Transverse colon (tissue), 4 donors: ENCODE results near the gene SUN1. TPM values are rescaled to one million over a fixed set of nuclear protein-coding genes. Genes with fewer than 3 reads are reported as not detected.

ENCODE experiments used
- DNase-seq: peaks from one replicate; pipeline ENCODE4 v3.0.0-alpha.2; 2019
- H3K27ac ChIP-seq, 4 donors: fragments of 200-600 bp; sonication (generic); 2 replicates each; pipeline ENCODE4 v1.5.1; 2016 to 2018; ENCODE audit warnings: inconsistent platforms in 4 of 4
- H3K27me3 ChIP-seq: fragments of 200-600 bp; sonication (generic); 2 replicates; pipeline ENCODE4 v1.5.1; 2017; ENCODE audit warnings: inconsistent platforms
- H3K36me3 ChIP-seq, 4 donors: fragments of 200-600 bp; sonication (generic); 2 replicates each; pipeline ENCODE4 v1.5.1; 2017 to 2019; ENCODE audit warnings: inconsistent platforms in 4 of 4
- H3K4me1 ChIP-seq, 4 donors: fragments of 200-600 bp; sonication (generic); 2 replicates each; pipeline ENCODE4 v1.5.1; 2017 to 2020; ENCODE audit warnings: inconsistent platforms in 4 of 4
- H3K4me3 ChIP-seq, 4 donors: fragments of 200-600 bp; sonication (generic); 1 replicate in 1 of 4; 2 replicates in 3 of 4; pipeline versions ENCODE4 v1.5.1 to v1.6.1; 2017 to 2019; ENCODE audit warnings: inconsistent platforms in 4 of 4
- H3K9me3 ChIP-seq, 2 donors: fragments of 200-600 bp; sonication (generic); 2 replicates each; pipeline ENCODE4 v1.5.1; 2017 to 2019; ENCODE audit warnings: inconsistent platforms in 2 of 2
- CTCF ChIP-seq, 5 experiments: fragments of 200-600 bp in 3 of 5; fragments of 450-650 bp in 2 of 5; sonication (generic) in 3 of 5; IDR thresholded peaks; 1 replicate in 2 of 5; 2 replicates in 3 of 5; pipeline ENCODE4 v1.5.1; 2016 to 2017; ENCODE audit warnings: antibody characterized with exemption in 5 of 5, inconsistent platforms in 3 of 5, mild to moderate bottlenecking in 2 of 5, moderate library complexity in 1 of 5
- EP300 ChIP-seq: sonication (generic); formaldehyde crosslinking; IDR thresholded peaks from one replicate; pipeline ENCODE4 v1.6.1; 2017; ENCODE audit warnings: antibody characterized with exemption, low read depth
- POLR2A ChIP-seq: fragments of 450-650 bp; IDR thresholded peaks from one replicate; pipeline ENCODE4 v1.6.1; 2016; ENCODE audit warnings: antibody characterized with exemption, mild to moderate bottlenecking, moderate library complexity
- POLR2AphosphoS5 ChIP-seq, 3 donors: sonication (generic); formaldehyde crosslinking; IDR thresholded peaks; one replicate each; pipeline ENCODE4 v1.6.1; 2016; ENCODE audit warnings: antibody characterized with exemption in 3 of 3
- WGBS, 2 donors: methylation state at CpG; one replicate each; pipeline ENCODE4 v1.1.5; 2018; ENCODE audit warnings: low coverage in 1 of 2; 5-methylcytosine and 5-hydroxymethylcytosine counted together
- in situ Hi-C, 4 donors: fragments of 200-750 bp; cut with MboI; loops; one replicate each; pipeline versions ENCODE4 v1.15.0 to v1.15.1; 2017; ENCODE audit warnings: low sequenced_read_pairs in 3 of 4, low pct_ligation_motif_present in 1 of 4, low pct_unique_long_range_greater_than_20kb in 1 of 4
- intact Hi-C: fragments of 100-400 bp; cut with DNase I; formaldehyde crosslinking; loops from one replicate; pipeline ENCODE4 v1.15.1; 2023; ENCODE audit warnings: low total_unique reads
- total RNA-seq, 4 donors: library from RNA; depleted of rRNA; stranded (reverse); fragments of >200 nt; gene quantifications; one replicate each; pipeline ENCODE4 v1.1.0, GENCODE V29; 2016

The SUN1 gene
- total RNA-seq, 4 donors from 2014 or later: 92.7 to 569 (median 162) TPM

- Histone ChIP-seq H3K4me3 (no peak overlapping the region), H3K27ac (no peak overlapping the region), H3K36me3 (peaks cover 0 to 37% (median 18%) of the 10 kb centered on the region in 4 donors), H3K4me1 (peaks cover 0 to 7% (median 3%) of the 10 kb centered on the region in 4 donors), H3K9me3 (no peaks in the 10 kb centered on the region), H3K27me3 (no peaks in the 10 kb centered on the region)
- intact Hi-C loops (no loop called here), in situ Hi-C loops (no loop called here)
- TF ChIP-seq CTCF (IDR thresholded peaks at IDR 0.05) (no peak), EP300 (no peak), POLR2AphosphoS5 (IDR thresholded peaks at IDR 0.05) (no peak), POLR2A (no peak)
- no peak for DNase-seq
- WGBS, 2 donors: 97% methylated on average over 46 of the region's 52 CpGs; no CpG with 5 or more reads in 1 of the 2 donors
Measured at GRCh38 chr7:895451-896052, 63.3 kb downstream of the SUN1 start.

- 87 to 95% methylated on average over 3 to 37 of the region's 42 CpGs for WGBS, 2 donors
- in situ Hi-C loops: no loop called here
- peaks cover 0 to 28% (median 13%) of the 10 kb centered on the region in 4 donors for H3K36me3 ChIP-seq
- no peak overlapping the region for H3K4me3 ChIP-seq
- H3K27me3 ChIP-seq: no peaks in the 10 kb centered on the region
- TF ChIP-seq POLR2A (no peak), POLR2AphosphoS5 (IDR thresholded peaks at IDR 0.05) (no peak), EP300 (no peak), CTCF (IDR thresholded peaks at IDR 0.05) (no peak)
- intact Hi-C loops: no loop called here
- no peak for DNase-seq
- H3K27ac ChIP-seq: no peak overlapping the region
- peaks cover 5 to 17% (median 12%) of the 10 kb centered on the region in 4 donors for H3K4me1 ChIP-seq
- no peaks in the 10 kb centered on the region for H3K9me3 ChIP-seq
Measured at GRCh38 chr7:896346-897075, 64.2 kb downstream of the SUN1 start.

GRCh38 chr7:897086-897485, 64.8 kb downstream of the SUN1 start:
- intact Hi-C loops: no loop called here
- TF ChIP-seq POLR2AphosphoS5 (IDR thresholded peaks at IDR 0.05) (no peak), EP300 (no peak), POLR2A (no peak), CTCF (IDR thresholded peaks at IDR 0.05) (no peak)
- H3K27ac ChIP-seq: no peak overlapping the region
- in situ Hi-C loops: no loop called here
- H3K27me3 ChIP-seq: no peaks in the 10 kb centered on the region
- no peak overlapping the region for H3K4me3 ChIP-seq
- DNase-seq: no peak
- peaks cover 0 to 22% (median 11%) of the 10 kb centered on the region in 4 donors for H3K36me3 ChIP-seq
- H3K9me3 ChIP-seq: no peaks in the 10 kb centered on the region
- H3K4me1 ChIP-seq: peaks cover 5 to 21% (median 14%) of the 10 kb centered on the region in 4 donors
- WGBS, 2 donors: 88 to 100% methylated on average over 2 to 9 of the region's 14 CpGs

GRCh38 chr7:897771-898376, 65.6 kb downstream of the SUN1 start:
- intact Hi-C loops: no loop called here
- H3K27ac ChIP-seq: no peak overlapping the region
- DNase-seq: no peak
- in situ Hi-C loops: no loop called here
- peaks cover 0 to 20% (median 9%) of the 10 kb centered on the region in 4 donors for H3K36me3 ChIP-seq
- peaks cover 5 to 21% (median 14%) of the 10 kb centered on the region in 4 donors for H3K4me1 ChIP-seq
- no peaks in the 10 kb centered on the region for H3K9me3 ChIP-seq
- no peaks in the 10 kb centered on the region for H3K27me3 ChIP-seq
- WGBS, 2 donors: 69% methylated on average over 26 of the region's 27 CpGs; no CpG with 5 or more reads in 1 of the 2 donors
- H3K4me3 ChIP-seq: no peak overlapping the region
- no peak for TF ChIP-seq POLR2AphosphoS5 (IDR thresholded peaks at IDR 0.05)
- TF ChIP-seq EP300: no peak
